ENCODE measurements around the gene TNFRSF1B. TPM values are rescaled to one million over a fixed set of nuclear protein-coding genes. Genes with fewer than 3 reads are reported as not detected.

TNFRSF1B gene
- total and polyA plus RNA-seq, 2 of the 8 experiments (the other 6 are each of a cell fraction or from before 2014, with no cell fraction given) = 1.7 to 2.9 TPM

DNA sequence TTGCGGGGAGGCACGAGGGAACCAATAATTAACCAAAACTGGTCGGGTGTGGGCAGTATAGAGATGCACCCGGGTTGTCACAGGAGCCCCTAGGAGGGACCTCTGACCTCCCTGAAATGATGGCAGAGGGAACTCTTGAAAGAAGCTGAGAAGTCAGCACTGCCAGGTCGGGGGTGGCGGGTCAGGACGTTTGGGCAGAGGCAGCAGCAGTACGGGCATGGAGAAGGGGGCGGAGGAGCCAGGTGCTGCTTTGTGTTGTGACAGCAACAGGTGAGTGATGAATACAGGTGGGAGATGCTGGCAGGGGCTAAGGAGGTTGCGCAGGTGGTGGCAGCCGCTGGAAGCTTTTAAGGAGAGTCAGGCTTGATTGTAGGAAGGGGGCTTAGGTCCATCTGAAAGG, 11.7 kb downstream of the TNFRSF1B start (continued):
- TF ChIP-seq ZNF274 (IDR thresholded peaks at IDR 0.05; ENCODE audit: borderline replicate concordance, extremely low read depth, low read length) (no peak), BCL11A (IDR thresholded peaks at IDR 0.05; ENCODE audit: low read depth in 2 of 2, low read length in 2 of 2) (no peak), EGR1 (IDR thresholded peaks at IDR 0.05; ENCODE audit: borderline replicate concordance, low read depth, low read length) (no peak), CEBPB (IDR thresholded peaks at IDR 0.05; ENCODE audit: low read depth, low read length) (no peak), CHD2 (IDR thresholded peaks at IDR 0.05; ENCODE audit: low read length) (no peak)

Measured in H1 (cell line).